ENCODE measurements around the gene HOXA4. TPM values are rescaled to one million over a fixed set of nuclear protein-coding genes. Genes with fewer than 3 reads are reported as not detected.
A peak's percentile ranks its signal among the peaks of the same experiment; 100 is the strongest.

Gene HOXA4
- total RNA-seq, 3 donors from 2014 or later (not counting 1 experiment from before 2014, with no cell fraction given): 0.52 to 2.1 (median 0.63) TPM

DNA sequence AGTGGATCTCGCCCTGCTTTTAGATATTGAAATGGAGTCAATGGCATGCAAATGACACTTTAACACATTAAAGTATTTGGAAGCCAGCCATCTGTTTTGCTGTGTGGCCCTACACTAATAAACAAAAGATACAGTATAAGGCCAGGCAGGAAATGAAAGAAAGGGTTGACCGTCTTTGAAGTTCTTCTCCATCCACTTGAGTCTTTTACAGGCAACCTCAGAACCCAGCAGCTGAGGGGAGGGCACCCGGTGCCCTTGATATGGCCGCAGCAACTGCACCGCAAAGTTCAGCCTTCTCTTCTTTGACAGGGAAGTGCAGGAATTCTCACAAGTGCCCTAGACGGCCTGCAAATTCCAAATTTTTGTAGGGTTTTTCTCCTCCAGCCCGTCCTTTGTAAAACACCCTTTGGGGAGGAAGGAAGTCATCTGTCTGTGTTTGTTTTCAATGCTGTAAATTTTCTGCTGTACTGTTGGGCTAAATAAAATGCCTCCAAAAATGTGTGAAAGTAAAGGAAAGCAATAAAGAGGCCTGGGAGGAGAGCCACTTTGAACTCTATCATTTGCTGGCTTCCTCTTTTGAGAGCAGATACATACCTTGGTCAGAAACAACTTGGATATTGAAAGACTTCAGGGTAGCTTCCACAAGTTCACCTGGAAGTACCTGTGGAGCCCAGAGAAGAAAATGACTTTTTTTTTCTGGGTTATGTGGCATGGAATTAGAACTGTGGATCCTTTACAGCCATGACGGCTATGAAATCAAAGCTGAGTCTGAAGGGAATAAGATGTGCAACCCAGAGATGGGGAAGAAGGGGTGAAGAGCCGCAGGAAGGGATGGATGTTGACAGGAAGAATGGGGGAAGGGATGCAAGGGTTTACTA lies 38.4 kb downstream of the HOXA4 start:
- 31% methylated on average over 9 of the region's 9 CpGs for WGBS (ENCODE audit: insufficient coverage)
- Mint-ChIP-seq H3K27me3 (ENCODE audit: low read depth in 2 of 2) (peaks cover 62 to 73% of the 10 kb centered on the region in 2 donors), H3K4me3 (no peak overlapping the region), H3K27ac (no peak overlapping the region), H3K36me3 (no peaks in the 10 kb centered on the region), H3K4me1 (peaks cover 21 to 41% of the 10 kb centered on the region in 2 donors), H3K9me3 (no peaks in the 10 kb centered on the region)
- Histone ChIP-seq H3K4me3 (ENCODE audit: low read length) (no peak overlapping the region), H3K27ac (ENCODE audit: low read length) (no peak overlapping the region), H3K4me1 (ENCODE audit: control insufficient read depth, insufficient read depth, low read length) (peaks cover 17% of the 10 kb centered on the region), H3K36me3 (ENCODE audit: control insufficient read depth, insufficient read depth, low read length) (no peaks in the 10 kb centered on the region), H3K27me3 (ENCODE audit: control insufficient read depth, insufficient read depth, low read length) (peaks cover 31% of the 10 kb centered on the region), H3K9me3 (ENCODE audit: control insufficient read depth, insufficient read depth, low read length) (no peaks in the 10 kb centered on the region)
- TF ChIP-seq, protein P1, sequence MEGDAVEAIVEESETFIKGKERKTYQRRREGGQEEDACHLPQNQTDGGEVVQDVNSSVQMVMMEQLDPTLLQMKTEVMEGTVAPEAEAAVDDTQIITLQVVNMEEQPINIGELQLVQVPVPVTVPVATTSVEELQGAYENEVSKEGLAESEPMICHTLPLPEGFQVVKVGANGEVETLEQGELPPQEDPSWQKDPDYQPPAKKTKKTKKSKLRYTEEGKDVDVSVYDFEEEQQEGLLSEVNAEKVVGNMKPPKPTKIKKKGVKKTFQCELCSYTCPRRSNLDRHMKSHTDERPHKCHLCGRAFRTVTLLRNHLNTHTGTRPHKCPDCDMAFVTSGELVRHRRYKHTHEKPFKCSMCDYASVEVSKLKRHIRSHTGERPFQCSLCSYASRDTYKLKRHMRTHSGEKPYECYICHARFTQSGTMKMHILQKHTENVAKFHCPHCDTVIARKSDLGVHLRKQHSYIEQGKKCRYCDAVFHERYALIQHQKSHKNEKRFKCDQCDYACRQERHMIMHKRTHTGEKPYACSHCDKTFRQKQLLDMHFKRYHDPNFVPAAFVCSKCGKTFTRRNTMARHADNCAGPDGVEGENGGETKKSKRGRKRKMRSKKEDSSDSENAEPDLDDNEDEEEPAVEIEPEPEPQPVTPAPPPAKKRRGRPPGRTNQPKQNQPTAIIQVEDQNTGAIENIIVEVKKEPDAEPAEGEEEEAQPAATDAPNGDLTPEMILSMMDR (IDR thresholded peaks at IDR 0.05): no peak
- no peak for DNase-seq
- intact Hi-C loops (cut with micrococcal nuclease): no loop called here
- ATAC-seq: no peak

DNA sequence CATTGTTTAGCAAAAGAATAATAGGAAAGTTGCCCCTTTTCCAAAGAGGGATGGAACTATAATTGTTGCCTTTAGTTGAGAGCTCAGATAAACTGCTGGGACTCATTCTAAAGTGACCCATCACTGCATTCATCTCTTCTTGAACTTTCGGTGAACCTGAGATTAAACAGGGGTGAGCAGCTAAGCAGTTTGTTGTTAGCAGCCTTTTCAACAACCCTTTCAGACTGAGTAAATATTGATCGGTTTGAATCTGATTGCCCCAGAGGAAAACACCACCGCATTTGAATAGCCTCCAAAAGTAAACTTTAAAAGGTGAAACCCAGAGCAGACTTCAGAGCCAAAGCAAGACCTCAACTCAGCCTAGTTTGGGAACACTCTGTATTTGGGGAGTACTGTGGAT lies 39.5 kb downstream of the HOXA4 start:
- ATAC-seq (no peak), DNase-seq (no peak)
- Histone ChIP-seq H3K9me3 (ENCODE audit: control insufficient read depth, insufficient read depth, low read length) (no peaks in the 10 kb centered on the region), H3K36me3 (ENCODE audit: control insufficient read depth, insufficient read depth, low read length) (no peaks in the 10 kb centered on the region), H3K4me3 (ENCODE audit: low read length) (no peak overlapping the region), H3K27ac (ENCODE audit: low read length) (no peak overlapping the region), H3K27me3 (ENCODE audit: control insufficient read depth, insufficient read depth, low read length) (peaks cover 31% of the 10 kb centered on the region), H3K4me1 (ENCODE audit: control insufficient read depth, insufficient read depth, low read length) (peaks cover 14% of the 10 kb centered on the region)
- peaks cover 19 to 36% of the 10 kb centered on the region in 2 donors for H3K4me1 Mint-ChIP-seq
- H3K36me3 Mint-ChIP-seq: no peaks in the 10 kb centered on the region
- intact Hi-C loops (cut with micrococcal nuclease): no loop called here
- TF ChIP-seq, protein P1 (IDR thresholded peaks at IDR 0.05): no peak
- WGBS (ENCODE audit: insufficient coverage): 37% methylated on average over 3 of the region's 3 CpGs
- H3K4me3 Mint-ChIP-seq: no peak overlapping the region
- peaks cover 63 to 75% of the 10 kb centered on the region in 2 donors for H3K27me3 Mint-ChIP-seq (ENCODE audit: low read depth in 2 of 2)
- H3K27ac Mint-ChIP-seq: no peak overlapping the region
- no peaks in the 10 kb centered on the region for H3K9me3 Mint-ChIP-seq

DNA sequence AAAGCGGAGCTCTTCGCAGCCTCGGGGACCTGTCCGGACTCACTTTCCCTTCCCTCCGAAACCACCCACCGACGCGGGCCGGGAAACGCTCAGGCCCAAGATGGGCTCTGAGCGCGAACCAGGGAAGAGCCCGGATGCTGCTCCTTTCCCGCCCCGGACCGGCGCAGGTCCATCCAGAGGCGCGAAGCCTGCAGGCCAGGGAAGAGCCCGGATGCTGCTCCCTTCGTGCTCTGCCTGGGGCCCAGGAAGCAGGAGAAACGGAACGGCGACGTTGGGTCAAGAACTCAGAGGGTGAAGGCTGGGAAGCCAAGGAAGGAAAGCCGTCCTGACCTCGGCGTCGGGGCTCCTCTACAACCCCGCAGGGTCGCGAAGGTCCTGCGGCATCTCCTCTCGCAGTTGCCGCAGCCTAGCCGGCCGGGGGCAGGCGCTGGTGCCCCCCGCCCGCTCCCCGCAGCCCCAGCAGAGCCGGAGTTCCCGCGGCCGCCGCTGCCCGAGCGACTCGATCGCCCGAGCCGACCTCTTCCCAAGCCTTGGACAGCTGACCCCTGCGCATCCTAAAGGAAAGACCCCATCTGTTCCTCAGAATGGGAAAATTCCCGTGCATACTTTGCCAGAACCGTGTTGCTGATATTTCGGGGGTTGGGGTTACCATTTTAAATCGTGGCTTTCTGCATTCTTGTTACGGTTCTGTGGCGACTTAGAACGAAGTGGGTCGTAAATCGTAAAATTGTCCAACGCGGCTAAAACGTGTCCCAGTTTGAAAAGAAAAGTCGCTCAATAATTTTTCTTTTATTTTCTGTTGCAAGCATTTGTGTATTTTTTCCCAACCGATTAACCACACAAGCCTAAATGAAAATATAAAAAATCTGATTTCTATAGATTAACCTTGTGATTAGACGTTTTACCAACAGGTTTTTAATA lies 42.3 kb downstream of the HOXA4 start:
- DNase-seq (no peak), ATAC-seq (no peak)
- Histone ChIP-seq H3K4me3 (ENCODE audit: low read length) (no peak overlapping the region), H3K9me3 (ENCODE audit: control insufficient read depth, insufficient read depth, low read length) (no peaks in the 10 kb centered on the region), H3K27me3 (ENCODE audit: control insufficient read depth, insufficient read depth, low read length) (peaks cover 25% of the 10 kb centered on the region), H3K27ac (ENCODE audit: low read length) (no peak overlapping the region), H3K4me1 (ENCODE audit: control insufficient read depth, insufficient read depth, low read length) (peaks cover 6% of the 10 kb centered on the region), H3K36me3 (ENCODE audit: control insufficient read depth, insufficient read depth, low read length) (no peaks in the 10 kb centered on the region)
- peak overlapping the region; percentile 31 for H3K4me3 Mint-ChIP-seq
- 16% methylated on average over 66 of the region's 68 CpGs for WGBS (ENCODE audit: insufficient coverage)
- no peaks in the 10 kb centered on the region for H3K9me3 Mint-ChIP-seq
- H3K36me3 Mint-ChIP-seq: no peaks in the 10 kb centered on the region
- TF ChIP-seq, protein P1 (IDR thresholded peaks at IDR 0.05): no peak
- peaks cover 49 to 60% of the 10 kb centered on the region in 2 donors for H3K27me3 Mint-ChIP-seq (ENCODE audit: low read depth in 2 of 2)
- H3K27ac Mint-ChIP-seq: no peak overlapping the region
- H3K4me1 Mint-ChIP-seq: peaks cover 10 to 18% of the 10 kb centered on the region in 2 donors
- intact Hi-C loops (cut with micrococcal nuclease): no loop called here
